NB4 (cell line): ENCODE data around the gene CUEDC1.

Source experiments
- CTCF ChIP-seq: IDR thresholded peaks from one replicate; pipeline ENCODE4 v1.5.1; 2012; ENCODE audit warnings: low read depth, low read length
- MYC ChIP-seq: IDR thresholded peaks from 2 replicates; pipeline ENCODE4 v1.6.1; 2011; ENCODE audit warnings: low read depth, low read length
- POLR2A ChIP-seq: IDR thresholded peaks from 2 replicates; pipeline ENCODE4 v1.6.1; 2011; ENCODE audit warnings: mild to moderate bottlenecking; ENCODE audit not compliant: insufficient read length; ENCODE audit errors: extremely low read depth
- TF ChIP-seq, protein P1 (sequence below): IDR thresholded peaks from 2 replicates; pipeline ENCODE4 v1.6.1; 2011; ENCODE audit warnings: low read depth, low read length

DNA sequence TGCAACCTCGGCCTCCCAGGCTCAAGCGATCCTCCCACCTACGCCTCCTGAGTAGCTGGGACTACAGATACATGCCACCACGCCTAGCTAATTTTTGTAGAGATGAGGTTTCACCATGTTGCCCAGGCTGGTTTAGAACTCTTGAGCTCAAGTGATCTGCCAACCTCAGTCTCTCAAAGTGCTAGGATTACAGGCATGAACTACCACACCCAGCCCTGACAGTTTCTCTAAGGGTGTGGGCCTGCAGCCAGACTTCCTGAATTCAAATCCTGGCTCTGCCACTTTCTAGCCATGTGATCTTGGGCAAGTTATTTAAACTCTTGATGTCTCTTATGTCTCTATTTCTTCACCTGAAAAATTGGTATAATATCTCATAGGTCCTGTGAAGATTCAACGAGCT lies 5.6 kb downstream of the CUEDC1 start:
- TF ChIP-seq, protein P1, sequence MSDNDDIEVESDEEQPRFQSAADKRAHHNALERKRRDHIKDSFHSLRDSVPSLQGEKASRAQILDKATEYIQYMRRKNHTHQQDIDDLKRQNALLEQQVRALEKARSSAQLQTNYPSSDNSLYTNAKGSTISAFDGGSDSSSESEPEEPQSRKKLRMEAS, result no peak
- TF ChIP-seq CTCF, result no peak
- no peak for TF ChIP-seq POLR2A
- TF ChIP-seq MYC, result no peak
